IPS DF 4.7 (cell line): Measurements from ENCODE around the gene LINC01488.

Experiments used
- DNase-seq: peaks from one replicate; pipeline ENCODE4 v3.0.0-alpha.2; 2013; ENCODE audit warnings: low spot score; ENCODE audit errors: extremely low read depth

The LINC01488 gene

DNA sequence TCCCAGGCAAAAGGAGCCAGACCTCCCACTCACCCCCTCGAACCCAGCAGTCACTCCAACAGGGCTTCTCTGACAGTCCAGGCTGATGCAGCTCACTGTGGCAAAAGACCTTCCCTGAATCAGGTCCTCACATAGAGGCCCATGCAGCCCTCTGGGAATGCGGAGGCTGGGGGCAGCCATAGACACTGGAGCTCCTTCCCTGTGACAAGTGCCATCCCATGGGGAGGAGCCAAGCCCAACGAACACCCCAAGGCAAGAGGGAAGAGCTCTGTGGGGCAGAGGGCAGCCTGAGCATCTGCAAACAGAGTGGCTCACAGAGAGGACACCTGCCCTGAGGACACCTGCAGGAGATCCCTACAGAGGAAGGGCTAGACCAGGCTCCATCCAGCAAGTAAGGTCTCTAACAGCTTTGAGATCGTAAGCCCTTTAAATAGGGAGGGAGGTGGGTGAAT is at the start of gene LINC01488:
LINC01488 (plus strand) TSS at position 271 of the 452 bp plus-strand sequence.
- DNase-seq = no peak

DNA sequence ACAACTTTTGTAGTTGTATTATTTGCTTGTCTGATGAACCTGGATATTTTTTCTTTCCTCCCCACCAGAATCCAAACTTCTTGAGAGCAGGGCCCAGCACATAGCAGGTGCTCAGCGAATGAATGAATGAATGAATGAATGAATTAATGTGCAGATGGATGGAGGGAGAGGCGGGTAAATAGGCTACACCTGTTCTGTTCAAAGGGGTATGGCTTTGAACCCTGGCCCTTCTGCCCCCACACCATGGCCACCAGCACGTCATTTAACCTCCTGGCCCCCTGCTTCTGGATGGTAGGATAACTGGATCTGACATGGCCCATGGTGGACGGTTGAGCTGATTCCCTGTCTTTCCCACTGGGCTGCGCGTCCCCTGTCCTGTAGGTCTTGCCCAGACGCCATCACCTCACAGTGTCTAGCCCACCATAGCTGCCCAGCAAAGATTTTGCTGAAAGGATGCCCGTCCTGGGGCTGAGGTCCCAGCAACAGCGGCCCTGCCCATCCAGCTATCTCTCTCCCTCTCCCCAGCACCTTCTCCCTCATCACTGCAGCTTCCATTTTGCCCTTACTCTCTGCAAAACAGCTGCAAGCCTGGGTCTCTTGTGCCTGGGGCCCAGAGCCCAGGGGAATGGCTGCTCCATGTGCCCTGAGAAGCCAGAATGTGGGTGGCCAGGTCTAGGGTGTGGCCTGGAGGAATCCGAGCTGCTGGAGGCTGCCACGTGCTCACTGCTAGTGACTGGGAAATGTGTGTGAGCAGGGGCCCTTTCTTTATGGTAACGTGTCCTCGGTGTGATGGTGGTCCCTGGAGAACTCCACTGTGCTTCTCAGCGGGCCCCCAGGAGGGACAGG is 49.3 kb upstream of the LINC01488 start:
- DNase-seq = no peak

- no peak for DNase-seq
Observed at GRCh38 chr11:69433741-69434140, 47.7 kb upstream of the LINC01488 start.

- DNase-seq = no peak
Observed at GRCh38 chr11:69434471-69434931, 47.0 kb upstream of the LINC01488 start.

DNA sequence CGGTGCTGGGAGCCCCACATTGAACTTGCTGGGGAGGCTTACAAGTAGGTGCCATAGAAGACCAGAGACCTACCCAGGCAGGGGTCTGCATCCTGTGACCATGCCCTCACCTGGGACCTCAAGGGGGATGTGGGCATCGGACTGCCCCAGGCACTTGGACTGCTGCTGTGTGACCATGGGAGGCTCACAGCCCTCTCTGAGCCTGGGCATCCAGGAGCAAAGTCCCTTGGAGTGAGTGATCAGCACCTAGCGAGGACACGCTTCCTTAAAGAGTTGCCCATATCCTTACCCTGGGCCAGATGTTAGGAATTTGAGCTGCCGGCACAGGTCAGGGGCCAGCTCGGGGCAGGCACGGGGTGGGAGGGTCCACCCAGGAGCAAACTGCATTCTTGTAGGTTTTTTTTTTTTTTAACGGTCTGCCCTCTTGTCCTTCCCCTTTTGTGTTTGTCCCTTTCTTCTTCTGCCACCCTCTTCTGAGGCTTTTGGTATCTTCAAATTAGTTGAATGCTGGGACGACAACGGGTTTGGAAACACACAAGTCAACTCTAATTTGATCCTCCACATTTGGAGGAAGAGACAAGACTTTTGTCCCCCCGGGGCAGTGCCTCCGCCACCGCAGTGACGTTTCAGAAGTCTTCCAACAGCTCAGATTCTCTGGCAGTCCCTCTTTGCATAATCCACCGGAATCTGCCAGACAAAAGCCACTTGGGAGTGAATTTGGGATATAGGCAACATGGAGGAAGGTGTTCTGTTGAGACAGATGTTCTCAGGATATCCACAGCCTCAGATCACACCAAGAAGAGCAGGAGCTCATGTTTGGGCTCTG is 46.1 kb upstream of the LINC01488 start:
- no peak for DNase-seq

DNA sequence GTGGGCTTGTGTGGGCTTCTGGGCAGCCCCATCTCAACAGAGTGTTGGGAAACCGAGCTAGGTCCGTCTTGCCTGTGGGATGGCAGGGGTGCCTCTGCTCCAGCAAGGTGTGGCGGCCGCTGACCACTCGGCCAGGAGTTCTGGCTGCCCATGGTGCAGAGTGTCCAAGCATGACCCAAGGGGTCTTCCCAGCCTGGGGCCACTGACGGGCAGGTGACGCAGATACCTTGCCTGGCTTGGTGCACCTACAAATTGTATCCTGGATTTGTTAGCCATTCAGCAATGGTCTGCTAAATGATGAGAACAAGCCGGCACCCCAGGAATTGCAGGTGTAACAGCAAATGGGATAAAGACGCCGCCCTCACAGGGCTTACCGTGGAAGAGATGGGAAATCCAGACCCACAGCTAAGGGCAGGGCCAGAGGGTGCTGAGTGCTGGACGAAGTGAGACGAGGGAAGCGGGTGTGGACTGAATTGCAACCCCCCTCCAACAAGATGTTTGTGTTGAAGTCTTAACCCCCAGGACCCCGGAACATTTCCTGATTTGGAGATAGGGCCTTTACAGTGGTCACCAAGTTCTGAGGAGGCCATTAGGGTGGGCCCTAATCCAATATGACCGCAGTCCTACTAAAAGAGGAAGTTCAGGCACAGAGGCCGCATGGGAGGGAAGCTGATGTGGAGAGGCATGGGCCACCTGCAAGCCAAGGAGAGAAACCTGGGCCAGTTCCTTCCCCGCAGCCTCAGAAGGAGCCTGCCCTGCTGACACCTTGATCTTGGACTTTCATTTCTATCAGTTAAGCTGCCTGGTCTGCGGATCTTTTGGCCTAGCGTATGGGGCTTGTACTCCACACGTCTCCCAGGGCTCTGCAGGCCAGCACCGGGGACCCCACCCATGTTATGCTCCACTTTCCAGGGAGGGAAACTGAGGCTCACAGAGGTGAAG is 45.2 kb upstream of the LINC01488 start:
- DNase-seq = no peak

DNA sequence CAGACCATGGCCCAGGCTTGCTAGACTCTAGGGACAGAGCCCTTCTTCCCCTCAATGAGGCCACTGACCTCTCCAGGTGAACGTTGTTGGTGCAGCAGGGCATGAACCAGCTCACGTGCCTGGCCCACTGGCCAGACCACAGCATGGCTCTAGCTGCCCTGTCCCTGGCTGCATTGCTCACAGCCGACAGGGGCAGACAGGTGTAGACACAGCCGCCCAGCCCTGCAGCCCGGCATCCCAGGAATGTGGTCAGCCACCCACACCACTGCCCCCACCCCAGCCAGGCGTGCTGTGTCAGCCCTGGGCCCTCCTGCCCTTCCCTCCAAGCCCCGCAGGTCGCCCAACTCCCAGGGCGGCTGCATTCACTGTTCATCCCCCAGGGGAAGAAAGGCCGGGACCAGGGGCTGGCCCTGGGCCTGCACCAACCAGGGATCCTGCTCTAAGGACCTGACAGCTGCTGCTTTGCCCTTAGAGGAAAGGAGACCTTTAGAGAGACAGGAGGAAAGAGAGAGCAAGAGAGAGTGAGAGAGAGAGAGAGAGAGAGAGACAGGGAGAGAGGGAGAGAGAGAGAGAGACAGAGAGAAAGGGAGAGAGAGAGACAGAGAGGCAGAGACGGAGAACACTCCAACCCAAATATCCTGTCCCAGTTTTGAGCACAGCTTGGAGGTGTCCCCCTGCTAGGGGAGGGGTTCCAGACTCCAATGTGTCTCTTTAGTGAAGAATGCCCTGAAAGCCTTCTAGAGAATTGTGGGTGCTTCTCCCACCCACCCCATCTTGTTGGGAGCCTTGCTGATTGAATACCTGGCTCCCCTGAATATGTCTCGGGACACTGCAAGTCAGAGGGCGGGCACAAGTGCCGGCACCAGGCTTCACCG is 44.2 kb upstream of the LINC01488 start:
- no peak for DNase-seq

GRCh38 chr11:69437876-69438205 is 43.6 kb upstream of the LINC01488 start:
- DNase-seq = no peak

DNA sequence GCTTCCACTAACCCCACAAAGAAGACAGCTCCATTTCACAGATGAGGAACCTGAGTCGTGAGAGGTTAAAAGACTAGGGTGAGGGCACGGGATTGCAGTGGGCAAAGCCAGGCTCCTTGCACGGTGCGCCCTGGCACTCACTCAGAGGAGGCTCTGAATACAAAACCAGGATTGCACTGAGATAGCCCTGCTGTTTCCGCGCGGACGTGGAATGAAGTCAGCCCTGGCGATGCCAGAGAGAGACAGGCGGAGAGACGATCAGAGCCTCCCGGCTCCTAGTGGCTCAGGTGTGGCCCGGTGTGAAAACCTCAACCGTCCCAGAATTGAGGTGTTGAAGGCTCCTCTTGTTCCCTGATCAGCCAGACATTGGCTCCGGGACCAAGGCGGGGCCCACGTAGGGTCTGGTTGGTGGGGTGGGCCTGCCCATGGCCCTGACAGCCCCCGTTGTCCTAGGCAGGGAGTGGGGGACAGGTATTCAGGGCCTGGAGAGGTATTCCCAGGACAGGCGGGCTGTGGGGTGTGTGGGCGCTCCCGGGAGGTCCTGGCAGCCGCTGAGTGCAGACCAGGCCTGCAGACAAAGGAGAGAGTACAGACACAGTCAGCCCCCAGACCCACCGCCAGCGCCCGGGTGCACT is 43.1 kb upstream of the LINC01488 start:
- no peak for DNase-seq

GRCh38 chr11:69439127-69439526 is 42.3 kb upstream of the LINC01488 start:
- no peak for DNase-seq

GRCh38 chr11:69439651-69440464 is 41.6 kb upstream of the LINC01488 start:
- no peak for DNase-seq

DNA sequence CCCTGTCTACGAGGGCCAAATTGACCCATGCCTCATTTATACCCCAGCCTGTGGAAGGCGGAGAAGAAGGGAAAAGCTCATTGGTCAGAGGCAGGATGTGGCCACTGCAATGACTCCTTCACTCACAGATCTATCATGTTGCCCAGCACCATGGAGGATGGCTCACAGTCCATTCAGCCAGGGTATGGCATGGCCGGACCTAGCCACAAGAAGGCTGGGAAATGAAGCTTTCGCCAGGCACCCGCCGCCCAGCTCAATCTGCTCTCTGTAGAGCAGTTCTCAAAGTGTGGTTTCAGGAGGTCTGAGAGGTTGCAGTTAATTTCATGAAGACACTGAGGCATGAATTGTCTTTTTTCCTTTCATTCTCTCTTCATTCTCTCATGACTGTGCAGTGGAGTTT is 40.6 kb upstream of the LINC01488 start:
- DNase-seq = no peak

- no peak for DNase-seq
Observed at GRCh38 chr11:69442012-69442806, 39.3 kb upstream of the LINC01488 start.

DNA sequence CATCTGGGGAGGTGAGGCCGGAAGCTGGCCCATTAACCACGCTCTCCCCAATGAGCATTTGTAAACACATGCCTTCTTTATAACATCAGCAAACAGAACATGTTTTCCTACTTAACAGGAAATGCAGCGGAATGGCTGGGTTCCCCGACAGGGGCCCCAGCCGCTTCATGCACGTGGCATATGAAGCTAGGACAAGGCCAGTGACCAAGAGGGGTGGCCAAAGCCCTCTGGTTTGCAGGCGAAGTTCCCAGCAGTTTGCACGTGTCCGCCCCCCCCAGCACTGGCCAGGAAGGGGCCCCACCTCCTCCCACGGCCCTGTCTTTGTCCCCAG is 38.7 kb upstream of the LINC01488 start:
- DNase-seq = no peak

- no peak for DNase-seq
Observed at GRCh38 chr11:69443138-69443967, 38.1 kb upstream of the LINC01488 start.

GRCh38 chr11:69443968-69444364 is 37.5 kb upstream of the LINC01488 start:
- DNase-seq = no peak

- no peak for DNase-seq
Observed at GRCh38 chr11:69444381-69445130, 36.9 kb upstream of the LINC01488 start.
